ENCODE results near the gene GBF1. TPM values are rescaled to one million over a fixed set of nuclear protein-coding genes. Genes with fewer than 3 reads are reported as not detected.

GBF1 gene
- total and polyA plus RNA-seq, 2 experiments from 2014 or later, result 43.1 to 55.4 TPM

- 96% methylated on average over 4 of the region's 4 CpGs for WGBS (ENCODE audit: low lambda C conversion rate, missing lambda C conversion rate)
- TF ChIP-seq CTCF (IDR thresholded peaks at IDR 0.05; ENCODE audit: poor library complexity), result no peak
- no peak for TF ChIP-seq EZH2 (IDR thresholded peaks at IDR 0.05; ENCODE audit: borderline replicate concordance)
- TF ChIP-seq EZH2phosphoT487 (IDR thresholded peaks at IDR 0.05; ENCODE audit: low read depth, severe bottlenecking, unreplicated experiment), result no peak
- H4K20me1 ChIP-seq (ENCODE audit: insufficient read depth, poor library complexity, severe bottlenecking), result no peaks in the 10 kb centered on the region
Measured at GRCh38 chr10:102358712-102359382, 113.5 kb downstream of the GBF1 start.

GRCh38 chr10:102367441-102367840, 122.1 kb downstream of the GBF1 start:
- Histone ChIP-seq H3K9me3 (ENCODE audit: low read depth) (no peaks in the 10 kb centered on the region), H4K20me1 (ENCODE audit: insufficient read depth, poor library complexity, severe bottlenecking) (no peaks in the 10 kb centered on the region), H3K27ac (no peak overlapping the region), H3K4me3 (no peak overlapping the region), H3K9me2 (replicated peaks; ENCODE audit: insufficient read depth) (no peaks in the 10 kb centered on the region), H3K4me2 (no peak overlapping the region), H3K79me2 (no peaks in the 10 kb centered on the region), H2AFZ (no peak overlapping the region), H3K27me3 (no peaks in the 10 kb centered on the region), H3K4me1 (ENCODE audit: insufficient read depth) (no peaks in the 10 kb centered on the region), H3K36me3 (replicated peaks; ENCODE audit: insufficient read depth, low read depth) (no peaks in the 10 kb centered on the region)
- 100% methylated on average over 1 of the region's 1 CpG for WGBS (ENCODE audit: low lambda C conversion rate, missing lambda C conversion rate)
- TF ChIP-seq CTCF (IDR thresholded peaks at IDR 0.05; ENCODE audit: poor library complexity) (no peak), EZH2phosphoT487 (IDR thresholded peaks at IDR 0.05; ENCODE audit: low read depth, severe bottlenecking, unreplicated experiment) (no peak), EZH2 (IDR thresholded peaks at IDR 0.05; ENCODE audit: borderline replicate concordance) (no peak)
- no peak for DNase-seq (ENCODE audit: low spot score)

More at GRCh38 chr10:102358712-102359382, 113.5 kb downstream of the GBF1 start:
- no peaks in the 10 kb centered on the region for H3K9me3 ChIP-seq (ENCODE audit: low read depth)
- H3K27ac ChIP-seq, result no peak overlapping the region
- no peaks in the 10 kb centered on the region for H3K79me2 ChIP-seq
- no peak overlapping the region for H2AFZ ChIP-seq
- H3K36me3 ChIP-seq (replicated peaks; ENCODE audit: insufficient read depth, low read depth), result no peaks in the 10 kb centered on the region
- no peak overlapping the region for H3K4me2 ChIP-seq
- no peak for DNase-seq (ENCODE audit: low spot score)
- H3K4me1 ChIP-seq (ENCODE audit: insufficient read depth), result no peaks in the 10 kb centered on the region
- no peak overlapping the region for H3K4me3 ChIP-seq
- H3K9me2 ChIP-seq (replicated peaks; ENCODE audit: insufficient read depth), result no peaks in the 10 kb centered on the region
- H3K27me3 ChIP-seq, result no peaks in the 10 kb centered on the region

GRCh38 chr10:102368077-102368476, 122.7 kb downstream of the GBF1 start:
- 41% methylated on average over 3 of the region's 3 CpGs for WGBS (ENCODE audit: low lambda C conversion rate, missing lambda C conversion rate)
- Histone ChIP-seq H3K4me3 (no peak overlapping the region), H3K9me3 (ENCODE audit: low read depth) (no peaks in the 10 kb centered on the region), H4K20me1 (ENCODE audit: insufficient read depth, poor library complexity, severe bottlenecking) (no peaks in the 10 kb centered on the region), H3K4me1 (ENCODE audit: insufficient read depth) (no peaks in the 10 kb centered on the region), H2AFZ (no peak overlapping the region), H3K79me2 (no peaks in the 10 kb centered on the region), H3K4me2 (no peak overlapping the region), H3K27me3 (no peaks in the 10 kb centered on the region), H3K9me2 (replicated peaks; ENCODE audit: insufficient read depth) (no peaks in the 10 kb centered on the region), H3K27ac (no peak overlapping the region), H3K36me3 (replicated peaks; ENCODE audit: insufficient read depth, low read depth) (no peaks in the 10 kb centered on the region)
- no peak for TF ChIP-seq EZH2phosphoT487 (IDR thresholded peaks at IDR 0.05; ENCODE audit: low read depth, severe bottlenecking, unreplicated experiment)
- TF ChIP-seq CTCF (IDR thresholded peaks at IDR 0.05; ENCODE audit: poor library complexity), result no peak
- TF ChIP-seq EZH2 (IDR thresholded peaks at IDR 0.05; ENCODE audit: borderline replicate concordance), result no peak
- no peak for DNase-seq (ENCODE audit: low spot score)

All from hepatocyte (in vitro differentiated cells).